GM20431 (cell line): ENCODE results near the gene UQCR11.
"Not testable (repeated sequence)": the region's sequence is repeated elsewhere in the genome, so short reads cannot be mapped to it uniquely, and the experiment has no call there.

Experiments used
- in situ Hi-C: fragments of 300-500 bp; cut with MseI, MboI; formaldehyde crosslinking; loops from one replicate; pipeline ENCODE4 v1.15.0; 2020; ENCODE audit warnings: low sequenced_read_pairs; ENCODE audit not compliant: unreplicated experiment

Gene UQCR11

DNA sequence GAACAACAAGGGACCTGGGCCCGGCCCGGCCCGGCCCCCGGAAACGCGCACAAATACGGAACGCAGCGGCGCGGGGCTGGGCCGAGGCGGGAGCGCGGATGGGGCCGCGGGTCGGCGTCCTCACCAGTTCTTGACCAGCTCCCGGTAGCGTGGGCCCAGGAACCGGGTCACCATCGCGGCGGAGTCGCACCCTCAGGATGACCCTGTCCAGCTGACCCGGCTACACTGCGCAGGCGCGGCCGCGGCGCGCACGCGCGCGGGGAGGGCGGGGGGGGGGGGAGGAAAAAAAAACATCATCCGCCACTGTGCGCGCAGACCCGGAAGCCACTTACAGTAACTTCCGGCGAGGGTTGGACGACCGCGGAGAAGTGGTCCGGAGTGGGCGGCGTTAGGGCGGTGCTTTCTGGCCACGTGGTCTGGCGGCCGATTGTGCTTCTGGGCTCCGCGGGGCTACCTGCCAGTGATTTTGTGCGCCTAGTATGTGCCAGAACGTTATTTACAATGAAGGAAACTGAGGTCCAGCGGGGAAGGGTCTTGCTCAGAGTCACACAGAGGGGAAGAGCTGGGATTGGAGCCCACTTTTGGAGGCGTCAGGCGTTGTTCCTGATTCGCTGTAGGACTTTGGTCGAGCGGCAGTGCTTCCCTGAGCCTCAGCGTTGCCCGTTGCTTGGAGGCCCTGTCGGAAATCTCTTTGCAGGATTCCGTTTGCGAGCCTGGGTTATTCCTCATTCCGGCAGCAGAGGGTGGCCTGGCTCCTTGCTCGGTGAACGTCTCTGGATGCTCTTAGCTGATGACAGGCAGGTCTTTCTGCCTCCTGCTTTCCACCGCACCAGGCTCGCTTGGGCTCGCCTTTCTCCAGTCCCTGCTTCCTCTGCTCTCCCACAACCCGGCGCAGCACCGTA is at the start of gene UQCR11:
Gene UQCR11 (minus strand): TSS at position 227 of the 902 bp plus-strand sequence. CDS start 53 bp downstream, at position 174.
- in situ Hi-C loops, result no loop called here

DNA sequence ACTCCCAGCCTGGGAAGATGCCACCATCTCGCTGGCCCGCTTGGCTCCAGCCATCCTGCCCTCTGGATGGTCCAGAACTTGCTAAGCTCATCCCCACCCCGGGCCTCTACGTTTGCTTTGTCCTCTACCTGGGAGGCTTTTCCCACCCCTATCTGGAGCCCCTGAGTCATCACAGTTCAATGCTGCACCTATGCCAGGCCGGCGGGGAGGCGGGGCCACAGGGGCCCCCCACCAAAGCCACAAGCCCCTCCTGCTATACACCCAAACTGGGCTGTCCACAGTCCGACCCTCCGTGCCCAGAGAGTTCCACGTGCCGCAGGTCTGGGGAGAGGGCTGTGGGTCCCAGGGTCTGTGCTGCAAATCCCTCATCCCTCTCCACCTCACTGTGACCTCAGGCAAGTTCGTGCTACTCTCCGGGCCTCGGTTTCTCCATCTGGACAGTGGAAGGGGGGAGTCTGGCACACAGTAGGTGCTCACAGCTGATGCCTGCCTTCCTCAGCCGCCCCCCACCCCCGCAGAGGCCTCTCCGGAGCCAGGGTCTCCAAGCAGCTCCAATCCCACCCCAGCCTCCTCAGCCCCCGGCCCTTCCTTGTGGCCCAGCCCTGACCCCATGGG is 49.0 kb upstream of the UQCR11 start:
- in situ Hi-C loops, result no loop called here

DNA sequence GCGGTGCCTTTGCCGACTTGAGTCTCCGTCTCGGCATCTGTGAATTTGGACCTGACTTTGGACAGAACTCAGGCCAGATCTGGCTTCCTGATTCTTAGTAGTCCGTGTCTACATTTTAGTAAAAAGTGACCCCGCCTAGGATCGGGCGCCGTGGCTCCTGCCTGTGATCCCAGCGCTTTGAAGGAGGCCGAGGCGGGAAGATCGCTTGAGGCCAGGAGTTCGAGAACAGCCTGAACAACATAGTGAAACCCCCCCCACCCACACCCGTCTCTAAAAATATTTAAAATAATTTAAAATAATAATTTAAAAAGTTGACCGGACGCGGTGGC is 48.0 kb upstream of the UQCR11 start:
- in situ Hi-C loops, result no loop called here

DNA sequence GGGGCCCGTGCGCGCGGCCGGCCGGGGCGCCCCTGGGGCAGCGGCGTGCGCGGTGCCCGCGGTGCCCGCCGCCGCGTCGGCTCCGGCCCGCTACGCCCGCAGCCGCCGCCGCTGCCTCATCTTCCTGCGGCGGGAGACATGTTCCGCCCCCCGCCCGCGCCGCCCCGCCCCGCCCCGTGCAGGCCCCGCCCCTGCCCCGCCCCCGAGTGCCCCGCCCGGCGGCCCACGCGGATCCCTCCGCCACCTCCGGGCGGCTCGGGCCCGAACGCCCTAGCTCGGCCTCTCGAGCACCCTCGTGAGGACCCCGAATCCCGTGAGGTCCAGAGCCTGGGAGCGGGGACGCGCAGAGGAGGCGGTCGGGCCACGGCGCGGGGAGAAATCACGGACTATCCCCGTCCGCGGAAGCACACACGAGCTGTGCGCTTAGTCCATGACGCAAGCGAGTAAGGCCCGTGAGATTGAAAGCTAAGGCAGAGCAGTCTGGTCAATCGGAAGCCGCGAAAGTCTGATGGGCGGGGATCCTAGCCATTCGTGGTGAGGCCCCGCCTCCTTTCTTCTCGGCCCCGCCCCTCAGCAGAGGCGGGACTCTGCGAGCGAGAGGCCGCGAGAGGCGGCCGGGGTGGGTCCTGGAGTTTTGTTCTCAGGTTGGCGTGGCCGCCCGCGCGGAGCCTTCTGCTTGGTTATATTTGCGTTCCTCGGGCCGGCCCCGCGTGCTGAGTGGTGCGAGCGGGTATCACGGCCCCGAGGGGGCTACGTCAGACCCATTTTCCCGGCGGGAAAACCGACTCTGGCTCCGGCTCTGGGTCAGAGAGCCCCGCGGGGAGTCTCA is 47.4 kb upstream of the UQCR11 start, which contains the start of gene TCF3:
Gene TCF3 (minus strand): TSS at position 145 of the 829 bp plus-strand sequence. CDS start 2,367 bp downstream, outside the sequence.
- in situ Hi-C loops, result no loop called here

DNA sequence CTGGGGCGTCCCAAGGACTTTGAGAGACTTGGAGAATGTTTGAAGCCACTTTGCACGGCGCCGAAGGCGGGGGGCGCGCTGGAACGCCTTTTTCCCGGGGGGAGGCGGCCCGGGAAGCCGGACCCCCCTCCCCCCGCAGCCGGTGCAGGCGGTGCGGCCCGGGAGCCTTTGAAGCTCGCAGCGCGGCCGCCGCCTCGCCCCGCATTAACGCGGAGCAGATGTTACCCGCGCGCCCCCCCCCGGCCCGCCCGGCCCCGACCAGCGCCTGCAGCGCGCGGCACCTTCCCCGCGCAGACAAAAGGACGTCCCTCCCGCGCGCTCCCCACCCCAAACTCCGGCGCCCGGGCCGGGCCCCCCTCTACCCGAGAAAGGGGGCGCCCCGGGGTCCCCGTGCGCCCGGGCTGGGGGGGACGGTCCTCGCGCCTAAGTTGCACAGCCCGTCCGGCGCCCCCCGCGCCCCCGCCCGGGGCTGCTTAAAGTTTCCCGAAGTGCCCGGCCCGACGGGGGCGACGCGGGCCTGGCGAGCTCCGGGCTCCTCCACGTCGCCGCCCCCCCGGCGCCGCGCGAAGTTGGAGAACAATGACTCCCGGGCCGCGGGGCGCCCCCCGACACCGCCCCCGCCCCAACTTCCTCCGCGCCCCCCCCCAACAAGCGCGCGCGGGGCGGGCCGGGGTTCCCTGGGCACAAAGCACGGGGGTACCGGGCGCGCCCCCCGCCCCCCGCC is 46.5 kb upstream of the UQCR11 start:
- in situ Hi-C loops, result no loop called here

DNA sequence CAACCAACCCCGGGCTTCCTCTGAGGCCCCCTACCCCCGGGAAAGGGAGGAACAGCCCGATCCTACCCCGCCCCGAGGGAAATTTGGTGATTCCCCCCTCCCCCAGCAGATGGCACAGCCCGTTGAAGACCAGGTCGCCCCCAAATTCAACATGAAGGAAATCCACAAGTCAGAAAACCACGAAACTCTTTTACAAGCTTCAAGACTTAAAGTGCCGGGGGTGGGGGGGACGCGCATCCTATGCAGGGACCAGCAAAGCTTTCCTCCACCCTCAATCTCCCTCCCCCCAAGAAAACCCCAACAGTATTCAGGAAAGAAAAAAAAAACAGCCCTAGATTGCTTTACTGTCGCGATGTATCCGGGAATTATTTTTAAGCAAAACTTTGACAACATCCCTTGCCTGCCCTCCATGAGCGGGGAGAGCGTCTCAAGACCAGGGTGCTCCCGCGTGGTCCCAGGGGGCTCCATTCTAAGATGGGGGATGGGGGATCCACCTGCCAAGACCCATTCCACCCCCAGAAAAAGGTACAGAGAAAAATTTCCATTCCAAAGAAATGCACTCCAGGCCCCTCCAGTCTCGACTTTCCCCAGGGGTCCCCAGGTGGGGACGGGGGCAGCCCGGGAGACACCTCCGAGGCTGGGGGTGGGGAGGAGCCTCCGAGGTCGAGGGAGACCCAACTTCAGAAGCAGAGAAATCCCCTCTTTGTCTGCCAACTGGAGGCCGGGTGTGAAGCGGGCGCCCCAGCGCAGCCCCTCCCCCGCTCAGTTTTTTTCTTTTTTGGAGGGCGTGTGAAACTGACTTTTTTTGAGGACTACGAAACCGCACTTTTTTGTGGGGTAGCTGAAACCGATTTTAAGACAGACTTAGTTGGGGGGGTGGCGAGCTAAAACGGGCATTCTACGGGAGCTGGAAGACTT is 45.6 kb upstream of the UQCR11 start:
- in situ Hi-C loops, result no loop called here

DNA sequence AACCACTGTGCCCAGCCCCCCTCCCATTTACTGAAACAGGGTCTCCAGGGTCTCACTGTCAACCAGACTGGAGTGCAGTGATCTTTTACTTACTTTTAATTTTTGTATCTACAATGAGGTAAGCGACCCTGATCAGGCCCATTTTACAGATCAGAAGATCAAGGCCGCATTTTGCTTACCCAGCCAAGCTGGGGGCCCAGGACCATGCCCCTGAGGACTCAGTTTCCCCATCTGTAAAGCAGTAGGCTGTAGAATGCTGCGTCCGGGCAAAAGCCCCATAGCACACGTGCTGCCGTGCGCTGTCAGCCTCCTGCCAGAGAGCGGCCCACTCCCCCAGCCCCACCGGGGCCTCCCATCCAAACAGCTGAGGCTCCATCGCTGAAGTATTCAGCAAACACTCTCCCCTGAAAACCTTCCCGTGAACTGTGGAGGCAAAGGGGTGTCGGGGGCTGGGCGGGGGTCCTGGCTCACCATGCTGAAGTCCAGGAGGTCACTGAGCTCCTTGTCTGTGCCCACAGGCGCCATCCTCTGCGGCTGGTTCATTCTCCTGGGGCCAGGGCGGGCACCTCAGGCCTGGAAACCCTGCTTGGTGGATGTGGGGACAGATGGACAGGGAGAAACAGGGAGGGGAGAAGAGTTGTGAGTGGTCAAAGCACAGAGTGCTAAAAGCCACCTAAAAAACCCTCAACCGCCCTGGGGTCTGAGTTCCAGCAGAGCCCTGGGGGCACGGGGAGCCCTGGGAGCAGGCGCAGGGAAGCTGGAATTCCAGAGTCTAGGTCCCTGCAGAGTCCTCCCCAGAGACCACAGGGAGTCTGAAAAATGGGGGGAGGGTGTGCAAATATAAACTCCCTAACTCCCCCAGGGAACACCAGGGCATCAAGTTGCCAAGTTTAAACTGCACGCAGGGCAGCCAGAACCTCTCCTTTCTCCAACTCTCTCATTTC is 44.7 kb upstream of the UQCR11 start:
- in situ Hi-C loops, result no loop called here

DNA sequence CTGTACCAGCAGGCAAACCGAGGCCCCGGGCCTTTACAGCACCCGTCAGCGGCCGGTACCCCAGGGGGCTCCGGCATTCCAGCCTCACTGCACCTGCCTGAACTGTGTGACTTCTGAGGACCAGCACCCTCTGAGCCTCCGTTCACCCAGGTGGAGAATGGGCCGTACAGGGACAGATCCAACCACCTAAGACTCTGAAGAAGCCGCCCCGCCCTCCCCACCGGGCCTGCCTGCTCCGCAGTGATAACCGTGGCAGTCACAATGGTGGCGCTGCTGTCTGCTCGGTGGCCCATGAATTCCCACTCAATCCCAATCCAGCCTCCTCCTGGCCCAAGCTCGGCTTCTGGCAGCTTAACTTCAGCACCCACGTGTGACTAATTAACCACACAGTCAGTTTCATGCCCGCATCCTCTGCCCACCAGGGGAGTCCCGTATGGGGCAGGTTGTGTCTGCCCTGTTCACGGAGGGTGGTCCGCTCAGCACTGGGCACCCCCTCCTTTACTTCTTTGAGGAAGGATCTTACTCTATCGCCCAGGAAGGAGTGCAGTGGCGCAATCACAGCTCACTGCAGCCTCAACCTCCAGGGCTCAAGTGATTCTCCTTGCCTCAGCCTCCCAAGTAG is 43.8 kb upstream of the UQCR11 start:
- in situ Hi-C loops, result no loop called here

DNA sequence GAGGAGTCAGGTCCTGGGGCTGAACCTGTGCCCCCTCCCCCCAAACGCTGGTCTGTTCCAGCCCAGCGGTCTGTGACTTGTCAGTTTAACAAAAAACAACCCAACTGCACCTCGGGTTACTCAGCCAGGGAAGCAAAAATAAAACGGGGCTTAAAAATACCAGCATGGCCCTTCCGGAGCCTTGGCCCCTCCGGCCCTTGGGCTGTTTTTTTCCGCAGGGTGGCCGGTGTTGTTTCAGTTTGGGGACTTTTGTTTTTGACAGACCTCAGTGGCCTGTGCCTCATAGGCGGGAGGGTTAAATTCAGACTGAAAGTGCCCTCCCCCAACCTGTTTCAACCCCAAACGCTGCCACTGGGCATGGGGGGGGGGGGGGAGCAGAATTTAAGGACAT is 43.2 kb upstream of the UQCR11 start:
- in situ Hi-C loops, result no loop called here

DNA sequence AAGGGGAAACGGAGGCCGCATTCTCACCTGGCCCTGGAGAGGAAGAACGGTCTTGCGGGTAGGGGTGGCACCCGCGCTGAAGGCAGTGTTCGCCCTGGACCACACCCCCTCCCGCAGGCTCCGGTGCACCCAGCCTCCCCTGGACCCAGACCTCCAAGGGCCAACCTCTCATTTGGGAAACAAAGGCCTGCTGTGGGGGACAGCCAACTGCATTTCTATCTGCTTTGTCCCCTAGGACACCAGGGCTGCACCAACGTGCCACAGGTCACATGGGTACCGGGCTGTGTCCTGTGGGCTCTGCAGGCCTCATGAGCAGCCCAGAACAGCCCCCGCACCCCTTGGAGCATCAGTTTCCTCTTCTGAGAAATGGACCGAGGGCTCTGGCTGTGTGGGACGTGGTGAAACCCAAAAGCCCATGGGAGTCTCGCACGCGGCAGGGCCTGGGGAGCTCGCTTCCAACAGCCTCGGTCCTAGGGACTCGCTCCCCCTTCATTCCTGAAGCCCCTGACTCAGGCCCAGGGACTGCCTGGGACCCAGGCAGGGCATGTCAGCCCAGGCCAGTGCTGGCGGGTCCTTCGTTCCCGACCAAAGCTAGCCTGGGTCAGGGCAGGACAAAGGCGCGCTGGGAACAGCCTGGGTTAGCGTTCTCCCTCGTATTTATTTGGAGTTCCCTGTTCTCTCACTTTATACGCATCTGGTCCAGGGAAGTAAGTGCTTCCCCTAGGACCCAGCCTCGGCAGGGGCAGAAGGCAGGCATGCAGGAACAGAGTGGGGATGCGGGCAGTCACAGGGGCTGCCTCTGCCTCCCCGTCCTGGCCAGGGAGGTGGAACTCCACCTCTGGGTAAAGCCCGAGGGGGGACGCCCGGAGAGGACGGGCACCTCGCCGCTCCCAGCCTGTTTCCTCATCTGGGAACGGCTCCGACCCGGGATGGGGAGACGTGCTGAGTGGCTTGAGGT is 42.5 kb upstream of the UQCR11 start:
- in situ Hi-C loops, result no loop called here

DNA sequence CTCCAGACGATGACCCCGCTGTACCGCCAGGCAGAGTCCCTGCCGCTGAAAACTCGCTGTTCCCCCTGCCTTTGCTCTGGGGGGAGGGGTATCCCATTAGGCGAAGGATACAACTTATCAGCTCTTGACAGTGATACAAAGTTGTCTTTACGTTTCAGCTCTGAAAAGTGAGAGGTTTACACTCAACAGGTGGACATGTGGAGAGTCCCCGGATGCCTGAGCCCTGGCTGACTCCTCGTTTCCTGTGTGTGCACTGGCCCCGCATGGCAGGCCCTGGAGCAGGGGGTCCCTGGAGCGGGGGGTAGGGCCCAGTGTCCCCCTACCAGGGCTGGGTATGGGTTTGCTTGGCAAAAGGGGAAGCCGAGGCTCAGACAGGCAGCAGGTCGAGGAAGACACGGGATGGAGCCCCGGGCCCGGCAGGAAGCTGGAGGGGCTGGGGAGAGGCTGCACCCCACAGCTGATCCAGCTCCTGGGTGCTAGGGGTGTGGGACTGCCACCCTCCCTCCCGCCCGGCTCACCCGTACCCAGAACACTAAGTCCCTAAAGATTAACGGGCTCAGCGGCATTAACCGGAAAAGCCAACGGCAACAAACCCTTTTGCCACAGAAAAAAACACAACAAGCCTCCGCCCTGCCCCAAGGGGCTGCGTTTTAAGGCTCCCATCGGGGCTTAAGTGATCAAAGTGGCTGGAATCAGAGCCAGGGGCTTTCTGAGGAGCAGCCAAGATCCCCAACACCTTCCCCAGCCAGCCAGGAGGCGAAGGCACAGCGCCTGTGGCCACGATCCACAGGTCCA is 41.6 kb upstream of the UQCR11 start:
- in situ Hi-C loops, result no loop called here

DNA sequence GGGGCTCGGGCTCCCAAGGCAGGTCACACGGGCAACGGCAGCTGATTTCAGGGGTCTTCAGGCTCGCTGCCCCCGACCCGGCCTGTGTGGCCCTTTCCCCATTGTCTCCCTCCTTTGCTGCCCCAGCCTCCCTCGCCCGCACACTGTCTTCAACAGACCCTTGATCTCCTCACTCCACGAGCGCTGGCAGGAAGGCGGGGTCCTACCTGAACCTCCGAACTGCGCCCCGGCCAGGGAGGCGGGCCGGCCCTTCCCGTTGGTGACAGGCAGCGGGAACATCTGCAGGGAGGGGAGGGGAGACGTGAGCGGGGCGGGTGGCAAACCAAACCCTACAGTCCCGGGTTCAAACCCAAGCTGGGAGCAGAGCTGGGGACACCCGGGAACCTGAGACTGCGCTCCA is 40.9 kb upstream of the UQCR11 start:
- in situ Hi-C loops, result no loop called here

DNA sequence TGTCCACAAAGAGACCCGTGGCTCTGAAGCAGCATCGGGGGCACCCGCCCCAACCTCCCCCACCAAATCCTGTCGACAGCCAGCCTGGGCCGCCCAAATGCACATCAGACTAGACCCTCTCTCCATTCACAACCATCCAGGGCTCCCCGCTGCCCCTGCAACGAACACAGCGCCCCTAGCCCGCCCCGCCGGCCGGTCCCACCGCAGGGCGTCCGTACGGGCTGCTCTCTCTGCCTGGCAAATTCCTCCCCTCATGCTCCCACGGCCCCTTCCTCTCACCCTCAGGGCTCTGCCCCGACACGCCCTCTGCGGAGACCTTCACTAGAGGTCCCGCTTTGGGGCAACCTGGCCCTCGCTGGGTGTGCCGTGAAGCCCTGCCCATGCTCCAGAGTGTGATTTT is 40.0 kb upstream of the UQCR11 start:
- in situ Hi-C loops, result no loop called here

DNA sequence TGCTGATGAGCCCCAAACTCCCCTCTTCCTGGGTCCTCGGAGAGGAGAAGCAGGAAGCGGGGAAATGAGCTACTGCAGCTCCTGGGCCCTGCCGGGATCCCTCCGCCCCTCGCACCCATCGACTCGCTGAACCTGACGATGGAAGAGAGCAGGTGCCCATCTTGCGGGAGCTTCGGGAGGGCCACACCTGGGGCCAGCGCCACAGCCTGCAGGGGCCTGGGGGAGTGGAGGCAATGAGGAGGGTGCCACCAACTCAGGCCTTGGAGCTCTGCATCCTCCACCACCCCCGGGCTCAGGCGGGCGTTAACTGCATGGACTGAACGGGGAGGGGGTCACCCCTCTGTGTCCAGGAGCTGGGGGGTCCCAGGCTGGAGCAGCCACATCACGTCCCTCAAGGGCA is 38.8 kb upstream of the UQCR11 start:
- in situ Hi-C loops, result no loop called here

DNA sequence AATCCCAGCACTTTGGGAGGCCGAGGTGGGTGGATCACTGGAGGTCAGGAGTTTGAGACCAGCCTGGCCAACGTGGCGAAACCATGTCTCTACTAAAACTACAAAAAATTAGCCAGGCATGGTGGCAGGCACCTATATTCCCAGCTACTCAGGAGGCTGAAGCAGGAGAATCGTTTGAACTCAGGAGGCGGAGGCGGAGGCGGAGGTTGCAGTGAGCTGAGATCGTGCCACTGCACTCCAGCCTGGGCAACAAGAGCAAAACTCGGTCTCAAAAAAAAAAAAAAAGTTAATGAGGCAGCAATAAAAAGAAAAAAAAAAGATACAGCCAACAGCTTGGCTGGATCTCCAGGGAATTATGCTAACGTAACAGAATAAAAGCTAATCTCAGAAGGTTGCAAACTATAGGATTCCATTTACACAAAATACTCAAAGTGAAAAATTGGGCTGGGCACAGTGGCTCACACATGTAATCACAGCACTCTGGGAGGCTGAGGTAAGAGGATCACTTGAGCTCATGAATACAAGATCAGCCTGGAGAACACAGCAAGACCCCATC is 35.7 kb upstream of the UQCR11 start:
- in situ Hi-C loops, result not testable (repeated sequence)
